NT2/D1 (cell line): ENCODE data around the gene TMC8.
"Not testable (repeated sequence)": the region's sequence is repeated elsewhere in the genome, so short reads cannot be mapped to it uniquely, and the experiment has no call there.

ENCODE experiments used
- DNase-seq: peaks from one replicate; pipeline ENCODE4 v3.0.0-alpha.2; 2011; ENCODE audit warnings: low read depth, low spot score
- H3K27me3 ChIP-seq: 2 replicates; pipeline ENCODE4 v1.6.0; 2011; ENCODE audit warnings: mild to moderate bottlenecking; ENCODE audit not compliant: insufficient read length, insufficient read depth
- H3K36me3 ChIP-seq: 2 replicates; pipeline ENCODE4 v1.6.1; 2011; ENCODE audit warnings: mild to moderate bottlenecking, low read length, mixed read lengths; ENCODE audit not compliant: insufficient read depth, insufficient read length
- H3K4me1 ChIP-seq: 2 replicates; pipeline ENCODE4 v1.5.1; 2011; ENCODE audit not compliant: insufficient read depth, insufficient read length
- H3K4me3 ChIP-seq: 2 replicates; pipeline ENCODE4 v1.5.1; 2011; ENCODE audit warnings: low read depth; ENCODE audit not compliant: insufficient read length
- H3K9ac ChIP-seq: 2 replicates; pipeline ENCODE4 v1.6.0; 2011; ENCODE audit warnings: low read depth; ENCODE audit not compliant: insufficient read length
- H3K9me3 ChIP-seq: 2 replicates; pipeline ENCODE4 v1.5.1; 2011; ENCODE audit warnings: mild to moderate bottlenecking, low read length; ENCODE audit not compliant: insufficient read depth
- SUZ12 ChIP-seq: IDR thresholded peaks from 2 replicates; pipeline ENCODE4 v1.6.1; 2011; ENCODE audit not compliant: insufficient read length, insufficient read depth; ENCODE audit errors: extremely low read depth
- YY1 ChIP-seq: IDR thresholded peaks from 2 replicates; pipeline ENCODE4 v1.6.1; 2011; ENCODE audit not compliant: insufficient read length, insufficient read depth
- ZNF274 ChIP-seq: IDR thresholded peaks from 2 replicates; pipeline ENCODE4 v1.6.1; 2011; ENCODE audit warnings: mild to moderate bottlenecking, low read depth, low read length

Gene TMC8

GRCh38 chr17:78166416-78166815 lies 35.8 kb downstream of the TMC8 start:
- no peak for DNase-seq
- Histone ChIP-seq H3K27me3 (no peaks in the 10 kb centered on the region), H3K4me3 (no peak overlapping the region), H3K9me3 (no peaks in the 10 kb centered on the region), H3K36me3 (peaks cover 9% of the 10 kb centered on the region), H3K4me1 (peaks cover 20% of the 10 kb centered on the region), H3K9ac (no peak overlapping the region)
- TF ChIP-seq ZNF274 (no peak), SUZ12 (no peak), YY1 (no peak)

- H3K36me3 ChIP-seq, result peaks cover 23% of the 10 kb centered on the region
- peak within 1 kb of the TSS; percentile 73 for H3K4me3 ChIP-seq
- H3K9me3 ChIP-seq, result no peaks in the 10 kb centered on the region
- H3K4me1 ChIP-seq, result peaks cover 29% of the 10 kb centered on the region
- peak; percentile 61 for DNase-seq
- H3K27me3 ChIP-seq, result no peaks in the 10 kb centered on the region
- no peak for TF ChIP-seq YY1
- no peak for TF ChIP-seq SUZ12
- no peak for TF ChIP-seq ZNF274
- peak within 1 kb of the TSS; percentile 86 for H3K9ac ChIP-seq
These were observed 37.8 kb downstream of the TMC8 start, which contains the start of gene SYNGR2 for GRCh38 chr17:78168242-78168902. Gene SYNGR2, plus strand, starts transcription at chr17:78168581. Its CDS starts 36 bp downstream, at chr17:78168617.

- TF ChIP-seq ZNF274 (no peak), YY1 (no peak), SUZ12 (no peak)
- peaks cover 33% of the 10 kb centered on the region for H3K4me1 ChIP-seq
- no peaks in the 10 kb centered on the region for H3K27me3 ChIP-seq
- H3K9me3 ChIP-seq, result no peaks in the 10 kb centered on the region
- DNase-seq, result no peak
- peak overlapping the region; percentile 86 for H3K9ac ChIP-seq
- H3K36me3 ChIP-seq, result peaks cover 30% of the 10 kb centered on the region
- H3K4me3 ChIP-seq, result peak overlapping the region; percentile 73
These were observed 38.6 kb downstream of the TMC8 start for GRCh38 chr17:78168903-78169793.

GRCh38 chr17:78170692-78171590 lies 40.4 kb downstream of the TMC8 start:
- DNase-seq, result no peak
- Histone ChIP-seq H3K27me3 (no peaks in the 10 kb centered on the region), H3K9me3 (no peaks in the 10 kb centered on the region), H3K36me3 (peaks cover 48% of the 10 kb centered on the region), H3K4me1 (peaks cover 43% of the 10 kb centered on the region), H3K9ac (peak overlapping the region; percentile 17), H3K4me3 (no peak overlapping the region)
- no peak for TF ChIP-seq YY1
- TF ChIP-seq ZNF274, result no peak
- no peak for TF ChIP-seq SUZ12

- Histone ChIP-seq H3K36me3 (peaks cover 55% of the 10 kb centered on the region), H3K4me1 (peaks cover 48% of the 10 kb centered on the region), H3K9ac (peak overlapping the region; percentile 17)
- H3K9me3 ChIP-seq, H3K27me3 ChIP-seq, DNase-seq, H3K4me3 ChIP-seq: not testable (repeated sequence)
These were observed 41.1 kb downstream of the TMC8 start for GRCh38 chr17:78171591-78172248.

- H3K4me1 ChIP-seq, result peaks cover 48% of the 10 kb centered on the region
- no peak overlapping the region for H3K4me3 ChIP-seq
- H3K36me3 ChIP-seq, result peaks cover 58% of the 10 kb centered on the region
- no peaks in the 10 kb centered on the region for H3K27me3 ChIP-seq
- DNase-seq, result no peak
- no peaks in the 10 kb centered on the region for H3K9me3 ChIP-seq
- no peak for TF ChIP-seq SUZ12
- TF ChIP-seq YY1, result no peak
- no peak for TF ChIP-seq ZNF274
- peak overlapping the region; percentile 58 for H3K9ac ChIP-seq
These were observed 41.9 kb downstream of the TMC8 start for GRCh38 chr17:78172249-78173051.
